HepG2 (cell line): ENCODE data around the gene PTH2. TPM values are rescaled to one million over a fixed set of nuclear protein-coding genes. Genes with fewer than 3 reads are reported as not detected.

ENCODE experiments used
- ATAC-seq: fragments of 200-7000 bp; cut with Tn5 transposase; 3 replicates; pipeline ENCODE4 v1.9.1; 2020; ENCODE audit warnings: mild to moderate bottlenecking, moderate library complexity
- BruUV-seq: library from RNA; stranded (reverse); fragments of 400-500 nt; replicated peaks from 2 replicates; lab custom pipeline; 2021; lab: Mats Ljungman, UMichigan
- CTCF ChIA-PET: fragments of 300-600 bp; formaldehyde crosslinking; extraction: SDS; loops from one replicate; lab custom pipeline; 2021; ENCODE audit warnings: low total read pairs, inconsistent platforms, low intra/inter-chr PET ratio; lab: Yijun Ruan, JAX
- POLR2A ChIA-PET: fragments of 350-600 bp; sonication (Branson Sonifier 250); formaldehyde crosslinking; loops from one replicate; lab custom pipeline; 2020; ENCODE audit warnings: antibody characterized with exemption, inconsistent platforms; lab: Yijun Ruan, JAX
- DNase-seq: peaks from one replicate; pipeline ENCODE4 v3.0.0-alpha.2; 2015; ENCODE audit warnings: low spot score
- FAIRE-seq: peaks from 3 replicates; lab custom pipeline; 2011; peaks lifted over from hg19 to GRCh38; lab: Jason Lieb, UNC
- H2AFZ ChIP-seq: one replicate; pipeline ENCODE4 v1.6.1; 2011; ENCODE audit warnings: low read length, inconsistent platforms
- H3K27ac ChIP-seq: fragments of 300-600 bp; 3 replicates; pipeline ENCODE4 v1.8.0; 2011; ENCODE audit warnings: mixed run types, mild to moderate bottlenecking, mixed read lengths, low read length, inconsistent platforms; ENCODE audit not compliant: insufficient read depth; ENCODE audit errors: extremely low read length
- H3K27me3 ChIP-seq, 2 experiments: fragments of 200-600 bp in 1 of 2; 2 replicates in 1 of 2; 3 replicates in 1 of 2; pipeline versions ENCODE4 v1.6.0 to v1.8.0; 2011; ENCODE audit warnings: low read length in 2 of 2, mild to moderate bottlenecking in 2 of 2, moderate library complexity in 2 of 2, inconsistent platforms in 1 of 2; ENCODE audit not compliant: insufficient read depth in 2 of 2, control insufficient read depth in 1 of 2
- H3K36me3 ChIP-seq, 2 experiments: fragments of 200-600 bp in 1 of 2; replicated peaks in 1 of 2; 2 replicates in 1 of 2; 3 replicates in 1 of 2; pipeline versions ENCODE4 v1.5.1 to v1.8.0; 2011; ENCODE audit warnings: low read length in 2 of 2, inconsistent platforms in 1 of 2; ENCODE audit not compliant: insufficient read depth in 2 of 2, control insufficient read depth in 1 of 2
- H3K4me1 ChIP-seq: 2 replicates; pipeline ENCODE4 v1.5.1; 2012; ENCODE audit warnings: low read length, inconsistent platforms; ENCODE audit not compliant: insufficient read depth
- H3K4me2 ChIP-seq: 2 replicates; pipeline ENCODE4 v1.6.0; 2011; ENCODE audit warnings: low read depth, low read length, inconsistent platforms
- H3K4me3 ChIP-seq, 3 experiments: fragments of 200-600 bp in 1 of 3; sonication (generic), shearing (Covaris generic) in 1 of 3; replicated peaks in 1 of 3; 2 replicates each; pipeline ENCODE4 v1.5.1; 2011 to 2016; ENCODE audit warnings: low read length in 3 of 3, inconsistent platforms in 2 of 3, low read depth in 2 of 3, mild to moderate bottlenecking in 2 of 3, control low read depth in 1 of 3, mixed read lengths in 1 of 3; ENCODE audit not compliant: insufficient read depth in 1 of 3
- H3K79me2 ChIP-seq: one replicate; pipeline ENCODE4 v1.6.1; 2011; ENCODE audit warnings: low read length, inconsistent platforms; ENCODE audit not compliant: insufficient read depth
- H3K9ac ChIP-seq: 2 replicates; pipeline ENCODE4 v1.6.0; 2011; ENCODE audit warnings: mild to moderate bottlenecking, low read depth, low read length, inconsistent platforms; ENCODE audit not compliant: insufficient read depth
- H3K9me3 ChIP-seq: 2 replicates; pipeline ENCODE4 v1.5.1; 2012; ENCODE audit warnings: mild to moderate bottlenecking, low read length
- H4K20me1 ChIP-seq: 2 replicates; pipeline ENCODE4 v1.6.0; 2011; ENCODE audit warnings: inconsistent platforms, mild to moderate bottlenecking, low read length, moderate library complexity; ENCODE audit not compliant: insufficient read depth
- ADNP ChIP-seq: sonication (generic); formaldehyde crosslinking; IDR thresholded peaks from 2 replicates; pipeline ENCODE4 v1.4.0; 2020; ENCODE audit warnings: missing genetic modification reagents
- CREB3 ChIP-seq: sonication (generic); formaldehyde crosslinking; IDR thresholded peaks from 2 replicates; pipeline ENCODE4 v1.5.0; 2020; ENCODE audit warnings: missing genetic modification reagents
- GRHL1 ChIP-seq: sonication (generic); formaldehyde crosslinking; conservative IDR thresholded peaks from 2 replicates; pipeline ENCODE4 v1.8.0; 2022; ENCODE audit warnings: missing genetic modification reagents
- KDM1A ChIP-seq: IDR thresholded peaks from 2 replicates; pipeline ENCODE4 v1.6.1; 2016; ENCODE audit warnings: missing compliant biosample characterization
- KLF11 ChIP-seq: IDR thresholded peaks from 2 replicates; pipeline ENCODE4 v1.6.1; 2016; ENCODE audit warnings: missing compliant biosample characterization
- NCOA2 ChIP-seq: sonication (generic); formaldehyde crosslinking; IDR thresholded peaks from 2 replicates; pipeline ENCODE4 v1.8.0; 2022; ENCODE audit warnings: inconsistent platforms
- REST ChIP-seq, 2 experiments: IDR thresholded peaks; 2 replicates each; pipeline ENCODE4 v1.6.1; 2011 to 2012; ENCODE audit warnings: low read length in 2 of 2, borderline replicate concordance in 1 of 2, low read depth in 1 of 2, mild to moderate bottlenecking in 1 of 2, moderate library complexity in 1 of 2
- SRF ChIP-seq: IDR thresholded peaks from 2 replicates; pipeline ENCODE4 v1.6.1; 2011; ENCODE audit warnings: mild to moderate bottlenecking, low read depth, low read length, moderate library complexity
- TCF7L2 ChIP-seq: IDR thresholded peaks from 2 replicates; pipeline ENCODE4 v1.6.1; 2011; ENCODE audit warnings: mild to moderate bottlenecking, low read depth, low read length, moderate library complexity
- ZNF143 ChIP-seq: sonication (generic); formaldehyde crosslinking; IDR thresholded peaks from 2 replicates; pipeline ENCODE4 v1.4.0; 2020; ENCODE audit warnings: missing genetic modification reagents
- ZNF33B ChIP-seq: sonication (generic); formaldehyde crosslinking; IDR thresholded peaks from 2 replicates; pipeline ENCODE4 v1.5.1; 2020; ENCODE audit warnings: mild to moderate bottlenecking, missing genetic modification reagents
- ZNF44 ChIP-seq: sonication (generic); formaldehyde crosslinking; IDR thresholded peaks from 2 replicates; pipeline ENCODE4 v1.5.1; 2020; ENCODE audit warnings: mild to moderate bottlenecking, missing genetic modification reagents
- ZNF607 ChIP-seq: sonication (generic); formaldehyde crosslinking; IDR thresholded peaks from 2 replicates; pipeline ENCODE4 v1.5.1; 2020; ENCODE audit warnings: missing genetic modification reagents, mild to moderate bottlenecking, borderline replicate concordance
- ZNF737 ChIP-seq: sonication (generic); formaldehyde crosslinking; IDR thresholded peaks from 2 replicates; pipeline ENCODE4 v1.5.0; 2020; ENCODE audit warnings: missing genetic modification reagents, mild to moderate bottlenecking, borderline replicate concordance
- ZNF772 ChIP-seq: sonication (generic); formaldehyde crosslinking; IDR thresholded peaks from 2 replicates; pipeline ENCODE4 v1.5.0; 2020; ENCODE audit warnings: mild to moderate bottlenecking, missing genetic modification reagents
- ZNF775 ChIP-seq: sonication (generic); formaldehyde crosslinking; IDR thresholded peaks from 2 replicates; pipeline ENCODE4 v1.4.0; 2020; ENCODE audit warnings: missing genetic modification reagents, mild to moderate bottlenecking, moderate library complexity, borderline replicate concordance
- WGBS: methylation state at CpG from one replicate; pipeline ENCODE4 v1.1.6; 2017; ENCODE audit warnings: low lambda C conversion rate; 5-methylcytosine and 5-hydroxymethylcytosine counted together
- in situ Hi-C: cut with HindIII; loops from 2 replicates; pipeline ENCODE4 v1.10.0; 2017; ENCODE audit warnings: low pct_unique_long_range_greater_than_20kb; ENCODE audit not compliant: extremely low pct_ligation_motif_present
- intact Hi-C: fragments of 100-400 bp; cut with micrococcal nuclease; formaldehyde crosslinking; loops from one replicate; pipeline ENCODE4 v1.10.0; 2022; ENCODE audit not compliant: unreplicated experiment
- polyA plus RNA-seq, 8 experiments: library from polyadenylated mRNA; depleted of rRNA in 3 of 8; stranded (reverse) in 7 of 8; unstranded in 1 of 8; fragments of >200 nt; fragmentation: Illumina TruSeq in 4 of 8; extraction: Trizol in 4 of 8; gene quantifications; 2 replicates each; pipeline versions ENCODE4 v1.2.1 to v1.2.3, GENCODE V29; 2011 to 2016; ENCODE audit warnings: low read depth in 4 of 8, missing spikeins in 1 of 8, mixed read lengths in 1 of 8; ENCODE audit not compliant: insufficient read depth in 1 of 8
- total RNA-seq, 5 experiments: library from RNA; depleted of rRNA; stranded (reverse); fragments of >200 nt; fragmentation: Illumina TruSeq; extraction: Trizol; gene quantifications; 2 replicates each; pipeline ENCODE4 v1.2.3, GENCODE V29; 2016; ENCODE audit warnings: low read depth in 1 of 5
- TF ChIP-seq, protein P1 (sequence below): sonication (generic); formaldehyde crosslinking; IDR thresholded peaks from 2 replicates; pipeline ENCODE4 v1.5.0; 2020; ENCODE audit warnings: mild to moderate bottlenecking, missing genetic modification reagents

The PTH2 gene
- total and polyA plus RNA-seq, 2 of the 13 experiments (the other 11 are each of a cell fraction or from before 2014, with no cell fraction given), result not detected

GRCh38 chr19:49419173-49419572, 4.1 kb downstream of the PTH2 start:
- no peak for DNase-seq
- Histone ChIP-seq H3K4me2 (no peak overlapping the region), H4K20me1 (no peaks in the 10 kb centered on the region), H3K36me3 (no peaks in the 10 kb centered on the region), H3K9ac (no peak overlapping the region), H3K4me3 (no peak overlapping the region), H3K9me3 (no peaks in the 10 kb centered on the region), H3K27me3 (peaks cover 13 to 86% of the 10 kb centered on the region in 2 experiments), H3K4me1 (no peaks in the 10 kb centered on the region), H3K79me2 (no peaks in the 10 kb centered on the region), H2AFZ (no peak overlapping the region), H3K27ac (no peak overlapping the region)
- BruUV-seq, result no TSS peak
- intact Hi-C loops, result no loop called here
- WGBS, result 0% methylated on average over 2 of the region's 2 CpGs
- no peak for ATAC-seq
- CTCF ChIA-PET, result no interaction called here
- POLR2A ChIA-PET, result no interaction called here
- TF ChIP-seq SRF, result no peak
- TF ChIP-seq ZNF143 (CRISPR knock-in tag), result no peak
- TF ChIP-seq ZNF772 (CRISPR knock-in tag), result no peak
- TF ChIP-seq ZNF775 (CRISPR knock-in tag), result no peak
- TF ChIP-seq, protein P1, sequence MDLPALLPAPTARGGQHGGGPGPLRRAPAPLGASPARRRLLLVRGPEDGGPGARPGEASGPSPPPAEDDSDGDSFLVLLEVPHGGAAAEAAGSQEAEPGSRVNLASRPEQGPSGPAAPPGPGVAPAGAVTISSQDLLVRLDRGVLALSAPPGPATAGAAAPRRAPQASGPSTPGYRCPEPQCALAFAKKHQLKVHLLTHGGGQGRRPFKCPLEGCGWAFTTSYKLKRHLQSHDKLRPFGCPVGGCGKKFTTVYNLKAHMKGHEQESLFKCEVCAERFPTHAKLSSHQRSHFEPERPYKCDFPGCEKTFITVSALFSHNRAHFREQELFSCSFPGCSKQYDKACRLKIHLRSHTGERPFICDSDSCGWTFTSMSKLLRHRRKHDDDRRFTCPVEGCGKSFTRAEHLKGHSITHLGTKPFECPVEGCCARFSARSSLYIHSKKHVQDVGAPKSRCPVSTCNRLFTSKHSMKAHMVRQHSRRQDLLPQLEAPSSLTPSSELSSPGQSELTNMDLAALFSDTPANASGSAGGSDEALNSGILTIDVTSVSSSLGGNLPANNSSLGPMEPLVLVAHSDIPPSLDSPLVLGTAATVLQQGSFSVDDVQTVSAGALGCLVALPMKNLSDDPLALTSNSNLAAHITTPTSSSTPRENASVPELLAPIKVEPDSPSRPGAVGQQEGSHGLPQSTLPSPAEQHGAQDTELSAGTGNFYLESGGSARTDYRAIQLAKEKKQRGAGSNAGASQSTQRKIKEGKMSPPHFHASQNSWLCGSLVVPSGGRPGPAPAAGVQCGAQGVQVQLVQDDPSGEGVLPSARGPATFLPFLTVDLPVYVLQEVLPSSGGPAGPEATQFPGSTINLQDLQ (CRISPR knock-in tag), result no peak
- TF ChIP-seq REST (IDR thresholded peaks at IDR 0.05; ENCODE audit: borderline replicate concordance in 1 of 2, low read depth in 1 of 2, low read length in 2 of 2), result no peak
- no peak for TF ChIP-seq CREB3 (CRISPR knock-in tag)
- no peak for TF ChIP-seq ZNF607 (CRISPR knock-in tag)
- TF ChIP-seq GRHL1 (CRISPR knock-in tag), result no peak
- no peak for TF ChIP-seq ZNF737 (CRISPR knock-in tag)
- TF ChIP-seq KLF11 (CRISPR knock-in tag), result no peak
- TF ChIP-seq ZNF44, result no peak
- no peak for TF ChIP-seq ZNF33B (CRISPR knock-in tag)
- no peak for TF ChIP-seq KDM1A (CRISPR knock-in tag)
- TF ChIP-seq ADNP (CRISPR knock-in tag), result no peak
- no peak for TF ChIP-seq NCOA2 (CRISPR knock-in tag)
- TF ChIP-seq TCF7L2, result no peak
- in situ Hi-C loops, result no loop called here
- no peak for FAIRE-seq
